IMR-90 (cell line): ENCODE data around the gene PIN1. TPM values are rescaled to one million over a fixed set of nuclear protein-coding genes. Genes with fewer than 3 reads are reported as not detected.

Experiments used
- ATAC-seq: fragments of 200-7000 bp; cut with Tn5 transposase; 2 replicates; pipeline ENCODE4 v1.9.1; 2020; ENCODE audit warnings: low read depth, mild to moderate bottlenecking, moderate library complexity
- BruUV-seq: library from RNA; stranded (reverse); fragments of 400-500 nt; replicated peaks from 2 replicates; lab custom pipeline; 2021; lab: Mats Ljungman, UMichigan
- CTCF ChIA-PET: fragments of 300-600 bp; formaldehyde crosslinking; extraction: SDS; loops from one replicate; lab custom pipeline; 2021; ENCODE audit warnings: antibody characterized with exemption; lab: Yijun Ruan, JAX
- POLR2A ChIA-PET: fragments of 300-600 bp; sonication (Branson Sonifier 250); formaldehyde crosslinking; loops from one replicate; lab custom pipeline; 2022; ENCODE audit warnings: antibody characterized with exemption; ENCODE audit not compliant: unreplicated experiment; lab: Charles Lee
- DNase-seq: peaks from one replicate; pipeline ENCODE4 v3.0.0; 2013
- H2AFZ ChIP-seq: replicated peaks from 2 replicates; pipeline ENCODE3; 2013; ENCODE audit warnings: low read length, mild to moderate bottlenecking; ENCODE audit not compliant: poor library complexity
- H2AK5ac ChIP-seq: 2 replicates; pipeline ENCODE4 v1.6.1; 2013; ENCODE audit warnings: low read depth, low read length, inconsistent platforms
- H2AK9ac ChIP-seq: replicated peaks from 2 replicates; pipeline ENCODE3; 2013; ENCODE audit warnings: mild to moderate bottlenecking, low read depth, low read length, moderate library complexity; ENCODE audit not compliant: poor library complexity
- H2BK120ac ChIP-seq: 2 replicates; pipeline ENCODE4 v1.6.1; 2013; ENCODE audit warnings: low read depth, low read length, inconsistent platforms
- H2BK15ac ChIP-seq: 3 replicates; pipeline ENCODE4 v1.6.1; 2013; ENCODE audit warnings: low read depth, low read length, inconsistent platforms
- H2BK20ac ChIP-seq: 2 replicates; pipeline ENCODE4 v1.6.1; 2013; ENCODE audit warnings: low read depth, mild to moderate bottlenecking, inconsistent platforms, low read length, moderate library complexity
- H2BK5ac ChIP-seq: 2 replicates; pipeline ENCODE4 v1.6.1; 2013; ENCODE audit warnings: mild to moderate bottlenecking, low read depth, low read length, inconsistent platforms; ENCODE audit not compliant: poor library complexity, severe bottlenecking
- H3K14ac ChIP-seq: replicated peaks from 2 replicates; pipeline ENCODE4 v1.6.1; 2013; ENCODE audit warnings: low read depth, low read length, inconsistent platforms
- H3K18ac ChIP-seq: 2 replicates; pipeline ENCODE4 v1.6.1; 2013; ENCODE audit warnings: low read depth, low read length, control low read depth
- H3K23ac ChIP-seq: 2 replicates; pipeline ENCODE4 v1.6.1; 2013; ENCODE audit warnings: low read depth, low read length, inconsistent platforms
- H3K27ac ChIP-seq: 2 replicates; pipeline ENCODE4 v1.5.1; 2013; ENCODE audit warnings: mild to moderate bottlenecking, control low read depth, low read length; ENCODE audit not compliant: insufficient read depth
- H3K27me3 ChIP-seq: 2 replicates; pipeline ENCODE4 v1.6.1; 2013; ENCODE audit warnings: low read length; ENCODE audit not compliant: control insufficient read depth, insufficient read depth
- H3K36me3 ChIP-seq: 2 replicates; pipeline ENCODE4 v1.6.1; 2013; ENCODE audit warnings: low read length, mixed read lengths; ENCODE audit not compliant: control insufficient read depth, insufficient read depth
- H3K4ac ChIP-seq: 2 replicates; pipeline ENCODE4 v1.6.1; 2013; ENCODE audit warnings: low read depth, low read length, inconsistent platforms
- H3K4me1 ChIP-seq: 2 replicates; pipeline ENCODE4 v1.6.1; 2013; ENCODE audit warnings: low read length, mixed read lengths; ENCODE audit not compliant: control insufficient read depth, insufficient read depth
- H3K4me2 ChIP-seq: 2 replicates; pipeline ENCODE4 v1.6.1; 2013; ENCODE audit warnings: low read depth, mild to moderate bottlenecking, control low read depth, low read length, moderate library complexity
- H3K4me3 ChIP-seq: 2 replicates; pipeline ENCODE4 v1.5.1; 2013; ENCODE audit warnings: low read depth, mild to moderate bottlenecking, control low read depth, low read length, moderate library complexity; ENCODE audit not compliant: insufficient read depth
- H3K56ac ChIP-seq: 2 replicates; pipeline ENCODE4 v1.6.1; 2013; ENCODE audit warnings: low read length, inconsistent platforms; ENCODE audit not compliant: insufficient read depth; ENCODE audit errors: extremely low read depth
- H3K79me1 ChIP-seq, 2 experiments: 2 replicates each; pipeline ENCODE4 v1.6.1; 2013; ENCODE audit warnings: low read length in 2 of 2, inconsistent platforms in 1 of 2, low read depth in 1 of 2
- H3K9ac ChIP-seq: 2 replicates; pipeline ENCODE4 v1.6.1; 2013; ENCODE audit warnings: low read depth, low read length, control low read depth
- H3K9me1 ChIP-seq: 2 replicates; pipeline ENCODE4 v1.6.1; 2013; ENCODE audit warnings: low read length, inconsistent platforms; ENCODE audit not compliant: insufficient read depth
- H3K9me3 ChIP-seq: 2 replicates; pipeline ENCODE4 v1.6.1; 2013; ENCODE audit warnings: low read length; ENCODE audit not compliant: control insufficient read depth, insufficient read depth
- H4K20me1 ChIP-seq: 2 replicates; pipeline ENCODE4 v1.6.1; 2013; ENCODE audit warnings: low read length, inconsistent platforms; ENCODE audit not compliant: insufficient read depth
- H4K5ac ChIP-seq: 2 replicates; pipeline ENCODE4 v1.6.1; 2013; ENCODE audit warnings: mild to moderate bottlenecking, low read depth, low read length, control low read depth
- H4K8ac ChIP-seq, 2 experiments: 2 replicates each; pipeline ENCODE4 v1.6.1; 2013; ENCODE audit warnings: low read depth in 2 of 2, low read length in 2 of 2, control low read depth in 1 of 2, inconsistent platforms in 1 of 2
- H4K91ac ChIP-seq: 2 replicates; pipeline ENCODE4 v1.6.1; 2013; ENCODE audit warnings: low read depth, low read length, inconsistent platforms; ENCODE audit not compliant: insufficient read depth
- CTCF ChIP-seq: conservative IDR thresholded peaks from 2 replicates; pipeline ENCODE4 v1.5.1; 2012; ENCODE audit warnings: mild to moderate bottlenecking, low read depth, low read length, improper control_type of control experiment
- FOS ChIP-seq: fragments of 150-350 bp; IDR thresholded peaks from 2 replicates; pipeline ENCODE4 v1.6.1; 2016; ENCODE audit warnings: low read depth, low read length
- MAFK ChIP-seq: IDR thresholded peaks from 2 replicates; pipeline ENCODE4 v1.6.1; 2012; ENCODE audit warnings: low read depth, low read length, improper control_type of control experiment
- MXI1 ChIP-seq: IDR thresholded peaks from 2 replicates; pipeline ENCODE4 v1.6.1; 2012; ENCODE audit warnings: low read depth, mild to moderate bottlenecking, low read length, moderate library complexity, borderline replicate concordance
- NFE2L2 ChIP-seq: fragments of 150-350 bp; IDR thresholded peaks from 2 replicates; pipeline ENCODE4 v1.6.1; 2016; ENCODE audit warnings: low read depth, mild to moderate bottlenecking, low read length
- RAD21 ChIP-seq: IDR thresholded peaks from 2 replicates; pipeline ENCODE4 v1.6.1; 2012; ENCODE audit warnings: low read length, improper control_type of control experiment
- RCOR1 ChIP-seq: IDR thresholded peaks from 2 replicates; pipeline ENCODE4 v1.6.1; 2012; ENCODE audit warnings: mild to moderate bottlenecking, low read length, improper control_type of control experiment; ENCODE audit not compliant: insufficient replicate concordance
- RFX5 ChIP-seq: IDR thresholded peaks from 2 replicates; pipeline ENCODE4 v1.8.0; 2012; ENCODE audit warnings: low read depth, mild to moderate bottlenecking, low read length, moderate library complexity
- SMC3 ChIP-seq: fragments of 150-350 bp; IDR thresholded peaks from 2 replicates; pipeline ENCODE4 v1.6.1; 2016; ENCODE audit warnings: low read depth, mild to moderate bottlenecking, antibody characterized with exemption, low read length, moderate library complexity
- WGBS, 2 experiments: methylation state at CpG; one replicate each; pipeline versions ENCODE4 v1.1.5 to v1.1.7; 2013; ENCODE audit warnings: missing lambda C conversion rate in 2 of 2; ENCODE audit not compliant: insufficient read length in 1 of 2; ENCODE audit errors: extremely low coverage in 2 of 2; 5-methylcytosine and 5-hydroxymethylcytosine counted together
- dilution Hi-C: fragments of 300-500 bp; cut with HindIII; formaldehyde crosslinking; loops from one replicate; pipeline ENCODE4 v1.14.3; 2018; ENCODE audit warnings: low sequenced_read_pairs; ENCODE audit not compliant: unreplicated experiment
- in situ Hi-C: fragments of 300-500 bp; cut with MboI; formaldehyde crosslinking; loops from 3 replicates; pipeline ENCODE4 v1.14.3; 2019; ENCODE audit warnings: low sequenced_read_pairs, inconsistent platforms, mixed read lengths
- intact Hi-C: fragments of 100-400 bp; cut with micrococcal nuclease; formaldehyde crosslinking; loops from 2 replicates; pipeline ENCODE4 v1.10.0; 2022
- polyA plus RNA-seq, 3 experiments: library from polyadenylated mRNA; depleted of rRNA; stranded (reverse); fragments of >200 nt; gene quantifications; 2 replicates each; pipeline ENCODE4 v1.2.3, GENCODE V29; 2012; ENCODE audit warnings: low replicate concordance in 1 of 3
- total RNA-seq: library from RNA; depleted of rRNA; stranded (reverse); fragments of >200 nt; gene quantifications from 2 replicates; pipeline ENCODE4 v1.2.3, GENCODE V29; 2012
- TF ChIP-seq, protein P1 (sequence below): fragments of 150-350 bp; IDR thresholded peaks from 2 replicates; pipeline ENCODE4 v1.6.1; 2016; ENCODE audit warnings: low read depth, mild to moderate bottlenecking, low read length, moderate library complexity, borderline replicate concordance
- TF ChIP-seq, protein P2 (sequence below): fragments of 150-350 bp; IDR thresholded peaks from 2 replicates; pipeline ENCODE4 v1.6.1; 2017; ENCODE audit warnings: mild to moderate bottlenecking, antibody characterized with exemption, low read length, low read depth

PIN1 gene
- total and polyA plus RNA-seq, 2 of the 4 experiments (the other 2 are of a cell fraction), result 76.0 to 105 TPM

- CTCF ChIA-PET, result no interaction called here
- Histone ChIP-seq H3K4me3 (no peak overlapping the region), H3K27me3 (no peaks in the 10 kb centered on the region; the same call in 1 of the 2 replicates), H3K18ac (no peak overlapping the region), H2BK5ac (no peak overlapping the region), H2BK15ac (no peak overlapping the region), H2AK9ac (no peak overlapping the region), H3K9me1 (no peaks in the 10 kb centered on the region), H3K4ac (no peak overlapping the region), H4K91ac (no peak overlapping the region), H3K23ac (no peak overlapping the region), H2AK5ac (no peak overlapping the region), H2AFZ (no peak overlapping the region), H3K9ac (no peak overlapping the region), H3K9me3 (no peaks in the 10 kb centered on the region), H3K4me1 (no peaks in the 10 kb centered on the region), H4K8ac (no peak overlapping the region), H3K36me3 (no peaks in the 10 kb centered on the region), H4K5ac (no peak overlapping the region), H3K4me2 (no peak overlapping the region), H3K56ac (no peak overlapping the region), H4K20me1 (no peaks in the 10 kb centered on the region), H3K79me1 (no peaks in the 10 kb centered on the region), H3K14ac (no peak overlapping the region), H3K27ac (no peak overlapping the region), H2BK120ac (no peak overlapping the region), H2BK20ac (no peak overlapping the region)
- DNase-seq (no peak), ATAC-seq (no peak)
- WGBS, 2 experiments, result 80% methylated on average over 2 of the region's 7 CpGs; no CpG with 5 or more reads in 1 of the 2 experiments
- no TSS peak for BruUV-seq
- dilution Hi-C loops (no loop called here), in situ Hi-C loops (no loop called here), intact Hi-C loops (no loop called here)
- POLR2A ChIA-PET, result no interaction called here
- TF ChIP-seq FOS, result no peak
- no peak for TF ChIP-seq RCOR1
- TF ChIP-seq RAD21, result no peak
- no peak for TF ChIP-seq NFE2L2
- TF ChIP-seq RFX5, result no peak
- TF ChIP-seq SMC3, result no peak
- TF ChIP-seq, protein P1, sequence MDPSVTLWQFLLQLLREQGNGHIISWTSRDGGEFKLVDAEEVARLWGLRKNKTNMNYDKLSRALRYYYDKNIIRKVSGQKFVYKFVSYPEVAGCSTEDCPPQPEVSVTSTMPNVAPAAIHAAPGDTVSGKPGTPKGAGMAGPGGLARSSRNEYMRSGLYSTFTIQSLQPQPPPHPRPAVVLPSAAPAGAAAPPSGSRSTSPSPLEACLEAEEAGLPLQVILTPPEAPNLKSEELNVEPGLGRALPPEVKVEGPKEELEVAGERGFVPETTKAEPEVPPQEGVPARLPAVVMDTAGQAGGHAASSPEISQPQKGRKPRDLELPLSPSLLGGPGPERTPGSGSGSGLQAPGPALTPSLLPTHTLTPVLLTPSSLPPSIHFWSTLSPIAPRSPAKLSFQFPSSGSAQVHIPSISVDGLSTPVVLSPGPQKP, result no peak
- TF ChIP-seq MXI1, result no peak
- no peak for TF ChIP-seq MAFK
- TF ChIP-seq, protein P2, sequence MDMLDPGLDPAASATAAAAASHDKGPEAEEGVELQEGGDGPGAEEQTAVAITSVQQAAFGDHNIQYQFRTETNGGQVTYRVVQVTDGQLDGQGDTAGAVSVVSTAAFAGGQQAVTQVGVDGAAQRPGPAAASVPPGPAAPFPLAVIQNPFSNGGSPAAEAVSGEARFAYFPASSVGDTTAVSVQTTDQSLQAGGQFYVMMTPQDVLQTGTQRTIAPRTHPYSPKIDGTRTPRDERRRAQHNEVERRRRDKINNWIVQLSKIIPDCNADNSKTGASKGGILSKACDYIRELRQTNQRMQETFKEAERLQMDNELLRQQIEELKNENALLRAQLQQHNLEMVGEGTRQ, result no peak
- TF ChIP-seq CTCF, result no peak
Observed at GRCh38 chr19:9868983-9869617, 34.0 kb downstream of the PIN1 start.
